ENCODE measurements around the gene ANGPTL2.

Gene ANGPTL2

GRCh38 chr9:127067603-127068220 is 54.7 kb downstream of the ANGPTL2 start:
- DNase-seq: no peak

- DNase-seq: no peak
Measured at GRCh38 chr9:127066851-127067136, 55.6 kb downstream of the ANGPTL2 start.

- no peak for DNase-seq
Measured at GRCh38 chr9:127066060-127066850, 56.2 kb downstream of the ANGPTL2 start.

GRCh38 chr9:127065592-127065991 is 56.8 kb downstream of the ANGPTL2 start:
- no peak for DNase-seq

GRCh38 chr9:127064335-127064734 is 58.1 kb downstream of the ANGPTL2 start:
- DNase-seq: no peak

- DNase-seq: no peak
Measured at GRCh38 chr9:127061411-127061810, 61.0 kb downstream of the ANGPTL2 start.

GRCh38 chr9:127059765-127060361 is 62.6 kb downstream of the ANGPTL2 start:
- DNase-seq: no peak

- no peak for DNase-seq
Measured at GRCh38 chr9:127059030-127059429, 63.4 kb downstream of the ANGPTL2 start.

- no peak for DNase-seq
Measured at GRCh38 chr9:127058645-127059021, 63.8 kb downstream of the ANGPTL2 start.

GRCh38 chr9:127058011-127058644 is 64.3 kb downstream of the ANGPTL2 start:
- DNase-seq: no peak

- DNase-seq: no peak
Measured at GRCh38 chr9:127056446-127056845, 66.0 kb downstream of the ANGPTL2 start.

GRCh38 chr9:127055745-127056402 is 66.6 kb downstream of the ANGPTL2 start:
- DNase-seq: no peak

GRCh38 chr9:127053960-127054359 is 68.5 kb downstream of the ANGPTL2 start:
- no peak for DNase-seq

- no peak for DNase-seq
Measured at GRCh38 chr9:127053057-127053821, 69.2 kb downstream of the ANGPTL2 start.

- no peak for DNase-seq
Measured at GRCh38 chr9:127051881-127052595, 70.4 kb downstream of the ANGPTL2 start.

GRCh38 chr9:127050591-127051001 is 71.8 kb downstream of the ANGPTL2 start:
- no peak for DNase-seq

GRCh38 chr9:127050152-127050551 is 72.3 kb downstream of the ANGPTL2 start:
- DNase-seq: no peak

GRCh38 chr9:127049581-127049980 is 72.9 kb downstream of the ANGPTL2 start:
- no peak for DNase-seq

GRCh38 chr9:127049044-127049443 is 73.4 kb downstream of the ANGPTL2 start:
- no peak for DNase-seq

- DNase-seq: no peak
Measured at GRCh38 chr9:127047971-127048370, 74.5 kb downstream of the ANGPTL2 start.

GRCh38 chr9:127045148-127045547 is 77.3 kb downstream of the ANGPTL2 start:
- DNase-seq: no peak

- DNase-seq: no peak
Measured at GRCh38 chr9:127039492-127039891, 82.9 kb downstream of the ANGPTL2 start.
